ENCODE results near the gene BCL2L11. TPM values are rescaled to one million over a fixed set of nuclear protein-coding genes. Genes with fewer than 3 reads are reported as not detected.

The BCL2L11 gene
- total RNA-seq, 4 donors from 2014 or later, result 4.8 to 18.8 (median 13.7) TPM

DNA sequence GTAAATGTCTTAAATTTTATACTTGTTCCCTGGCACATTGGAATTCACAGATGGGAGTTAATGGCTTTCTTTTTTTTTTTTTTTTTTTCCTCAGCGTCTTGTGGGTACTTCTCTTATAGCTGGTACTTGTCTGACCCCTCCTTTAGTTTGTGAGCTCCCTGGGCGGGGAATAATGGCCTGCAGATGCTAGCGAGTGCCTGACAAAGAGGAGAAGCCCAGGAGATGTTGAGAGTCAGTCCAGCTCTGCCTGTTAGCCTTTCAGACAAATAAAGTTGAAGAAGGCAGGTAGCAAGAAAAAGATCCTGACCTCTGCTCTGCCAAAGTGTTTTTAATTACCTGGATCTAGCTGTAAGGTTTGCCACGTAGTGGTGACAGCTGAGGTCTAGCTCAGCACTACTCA, 6.6 kb downstream of the BCL2L11 start:
- in situ Hi-C loops (cut with MboI; ENCODE audit: low sequenced_read_pairs in 4 of 4), result loop anchor here in 1 of 4 donors (25.0 kb wide), 1 partner anchor 1135 kb away; the partner anchor contains the start of gene ZC3H8
- no peak overlapping the region for H3K4me3 ChIP-seq
- H3K4me1 ChIP-seq, result peaks cover 14 to 27% of the 10 kb centered on the region in 2 donors
- H3K9me3 ChIP-seq, result no peaks in the 10 kb centered on the region
- H3K27me3 ChIP-seq, result no peaks in the 10 kb centered on the region
- intact Hi-C loops (cut with DNase I; ENCODE audit: low total_unique reads), result loop anchor here (10.0 kb wide), 1 partner anchor 577 kb away; no protein-coding TSS in a partner anchor
- no peak overlapping the region for H3K27ac ChIP-seq
- no peak for DNase-seq
- TF ChIP-seq, protein P1, sequence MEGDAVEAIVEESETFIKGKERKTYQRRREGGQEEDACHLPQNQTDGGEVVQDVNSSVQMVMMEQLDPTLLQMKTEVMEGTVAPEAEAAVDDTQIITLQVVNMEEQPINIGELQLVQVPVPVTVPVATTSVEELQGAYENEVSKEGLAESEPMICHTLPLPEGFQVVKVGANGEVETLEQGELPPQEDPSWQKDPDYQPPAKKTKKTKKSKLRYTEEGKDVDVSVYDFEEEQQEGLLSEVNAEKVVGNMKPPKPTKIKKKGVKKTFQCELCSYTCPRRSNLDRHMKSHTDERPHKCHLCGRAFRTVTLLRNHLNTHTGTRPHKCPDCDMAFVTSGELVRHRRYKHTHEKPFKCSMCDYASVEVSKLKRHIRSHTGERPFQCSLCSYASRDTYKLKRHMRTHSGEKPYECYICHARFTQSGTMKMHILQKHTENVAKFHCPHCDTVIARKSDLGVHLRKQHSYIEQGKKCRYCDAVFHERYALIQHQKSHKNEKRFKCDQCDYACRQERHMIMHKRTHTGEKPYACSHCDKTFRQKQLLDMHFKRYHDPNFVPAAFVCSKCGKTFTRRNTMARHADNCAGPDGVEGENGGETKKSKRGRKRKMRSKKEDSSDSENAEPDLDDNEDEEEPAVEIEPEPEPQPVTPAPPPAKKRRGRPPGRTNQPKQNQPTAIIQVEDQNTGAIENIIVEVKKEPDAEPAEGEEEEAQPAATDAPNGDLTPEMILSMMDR (IDR thresholded peaks at IDR 0.05 in 4 of 5, conservative IDR thresholded peaks at IDR 0.05 in 1 of 5), result no peak
- no peak for TF ChIP-seq POLR2A (IDR thresholded peaks at IDR 0.05)
- no peak for ATAC-seq
- peaks cover 0 to 35% of the 10 kb centered on the region in 2 donors for H3K36me3 ChIP-seq

DNA sequence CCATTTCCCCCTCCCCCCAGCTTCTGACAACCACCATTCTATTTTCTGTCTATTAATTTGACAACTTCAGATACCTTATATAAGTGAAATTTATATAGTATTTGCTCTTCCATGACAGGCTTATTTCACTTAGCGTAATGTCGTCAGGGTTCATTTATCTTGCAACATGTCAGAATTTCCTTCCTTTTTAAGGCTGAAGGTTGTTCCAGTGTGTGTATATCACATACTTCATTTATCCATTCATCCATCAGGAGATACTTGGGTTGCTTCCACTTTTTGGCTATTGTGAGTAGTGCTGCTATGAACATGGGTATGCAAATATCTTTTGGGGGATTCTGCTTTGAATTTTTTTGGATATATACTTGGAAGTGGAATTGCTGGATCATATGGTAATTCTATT, 7.4 kb downstream of the BCL2L11 start:
- Histone ChIP-seq H3K27me3 (no peaks in the 10 kb centered on the region), H3K9me3 (no peaks in the 10 kb centered on the region), H3K4me1 (peaks cover 19 to 34% of the 10 kb centered on the region in 2 donors), H3K27ac (no peak overlapping the region), H3K4me3 (no peak overlapping the region), H3K36me3 (peaks cover 0 to 35% of the 10 kb centered on the region in 2 donors)
- TF ChIP-seq, protein P1 (IDR thresholded peaks at IDR 0.05 in 4 of 5, conservative IDR thresholded peaks at IDR 0.05 in 1 of 5), result no peak
- no peak for TF ChIP-seq POLR2A (IDR thresholded peaks at IDR 0.05)
- DNase-seq, result no peak
- ATAC-seq, result no peak
- in situ Hi-C loops (cut with MboI; ENCODE audit: low sequenced_read_pairs in 4 of 4), result loop anchor here in 1 of 4 donors (25.0 kb wide), 1 partner anchor 1134 kb away; the partner anchor contains the start of gene ZC3H8
- intact Hi-C loops (cut with DNase I; ENCODE audit: low total_unique reads), result loop anchor here (10.0 kb wide), 1 partner anchor 577 kb away; no protein-coding TSS in a partner anchor

DNA sequence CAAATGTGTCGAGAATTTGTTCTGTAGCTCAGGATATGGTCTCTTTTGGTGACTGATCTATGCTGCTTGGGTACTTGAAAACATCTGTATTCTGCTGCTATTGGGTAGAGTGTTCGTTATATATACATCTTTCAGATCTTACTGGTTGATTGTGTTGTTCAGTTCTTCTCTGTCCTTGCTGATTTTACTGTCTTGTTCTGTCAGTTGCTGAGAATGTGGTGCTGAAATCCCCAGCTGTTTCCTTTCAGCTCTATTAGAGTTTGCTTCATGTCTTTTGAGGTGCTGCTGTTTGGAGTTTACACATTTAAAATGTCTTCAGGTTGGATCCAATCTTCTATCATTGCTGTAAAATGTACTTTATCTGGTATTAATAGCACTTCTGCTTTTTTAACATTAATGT, 12.9 kb downstream of the BCL2L11 start:
- Histone ChIP-seq H3K4me3 (no peak overlapping the region), H3K27me3 (no peaks in the 10 kb centered on the region), H3K9me3 (no peaks in the 10 kb centered on the region), H3K27ac (no peak overlapping the region), H3K36me3 (peaks cover 0 to 13% of the 10 kb centered on the region in 2 donors), H3K4me1 (peaks cover 21 to 44% of the 10 kb centered on the region in 2 donors)
- TF ChIP-seq, protein P1 (IDR thresholded peaks at IDR 0.05 in 4 of 5, conservative IDR thresholded peaks at IDR 0.05 in 1 of 5), result no peak
- TF ChIP-seq POLR2A (IDR thresholded peaks at IDR 0.05), result no peak
- DNase-seq, result no peak
- no peak for ATAC-seq
- intact Hi-C loops (cut with DNase I; ENCODE audit: low total_unique reads), result no loop called here
- in situ Hi-C loops (cut with MboI; ENCODE audit: low sequenced_read_pairs in 4 of 4), result loop anchor here in 2 of 4 donors (10.0 to 25.0 kb wide), 2 partner anchors 319 to 1129 kb away; partner anchors contain the start of gene ZC3H8 (in 1 of the 2)

DNA sequence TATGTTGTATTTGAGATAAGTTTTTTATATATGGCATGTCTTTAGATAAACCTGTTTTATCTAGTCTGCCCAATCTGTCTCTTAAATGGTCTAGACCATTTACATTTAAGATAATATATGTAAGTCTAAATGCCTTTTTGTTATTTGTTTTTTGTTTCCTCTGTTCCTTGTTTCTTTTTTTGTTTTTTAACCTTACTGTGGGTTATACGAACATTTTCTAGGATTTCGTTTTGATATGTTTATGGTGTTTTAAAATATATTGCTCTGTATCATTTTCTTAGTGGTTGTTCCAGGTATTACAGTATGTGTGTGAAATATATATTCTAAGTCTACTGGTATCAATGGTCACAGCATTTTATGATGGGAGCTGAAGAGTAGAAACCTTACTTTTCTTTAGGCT, 13.3 kb downstream of the BCL2L11 start:
- in situ Hi-C loops (cut with MboI; ENCODE audit: low sequenced_read_pairs in 4 of 4) (loop anchor here in 2 of 4 donors (10.0 to 25.0 kb wide), 2 partner anchors 319 to 1128 kb away; partner anchors contain the start of gene ZC3H8 (in 1 of the 2)), intact Hi-C loops (cut with DNase I; ENCODE audit: low total_unique reads) (no loop called here)
- Histone ChIP-seq H3K36me3 (peaks cover 0 to 13% of the 10 kb centered on the region in 2 donors), H3K27ac (no peak overlapping the region), H3K9me3 (no peaks in the 10 kb centered on the region), H3K4me1 (peaks cover 25 to 48% of the 10 kb centered on the region in 2 donors), H3K4me3 (no peak overlapping the region), H3K27me3 (no peaks in the 10 kb centered on the region)
- TF ChIP-seq, protein P1 (IDR thresholded peaks at IDR 0.05 in 4 of 5, conservative IDR thresholded peaks at IDR 0.05 in 1 of 5), result peak in 2 of 5 experiments; percentile 10 to 33
- TF ChIP-seq POLR2A (IDR thresholded peaks at IDR 0.05), result no peak
- ATAC-seq (no peak), DNase-seq (no peak)

Data from gastrocnemius medialis (tissue), 4 donors.